ENCODE results near the gene TMEM92.
"Not testable (repeated sequence)": the region's sequence is repeated elsewhere in the genome, so short reads cannot be mapped to it uniquely, and the experiment has no call there.

Gene TMEM92

GRCh38 chr17:50276588-50277356, 2.5 kb downstream of the TMEM92 start:
- no peak for DNase-seq

- DNase-seq = no peak
Measured at GRCh38 chr17:50277357-50277754, 3.1 kb downstream of the TMEM92 start.

GRCh38 chr17:50278526-50279180, 4.4 kb downstream of the TMEM92 start:
- no peak for DNase-seq

- DNase-seq = no peak
Measured at GRCh38 chr17:50279181-50279526, 4.9 kb downstream of the TMEM92 start.

- DNase-seq = no peak
Measured at GRCh38 chr17:50279639-50280038, 5.4 kb downstream of the TMEM92 start.

- no peak for DNase-seq
Measured at GRCh38 chr17:50280068-50280467, 5.8 kb downstream of the TMEM92 start.

GRCh38 chr17:50280801-50281441, 6.7 kb downstream of the TMEM92 start:
- no peak for DNase-seq

- DNase-seq = no peak
Measured at GRCh38 chr17:50281739-50282401, 7.6 kb downstream of the TMEM92 start.

GRCh38 chr17:50283246-50283645, 9.0 kb downstream of the TMEM92 start:
- no peak for DNase-seq

GRCh38 chr17:50283714-50284113, 9.4 kb downstream of the TMEM92 start:
- no peak for DNase-seq

GRCh38 chr17:50285941-50286340, 11.7 kb downstream of the TMEM92 start:
- no peak for DNase-seq

GRCh38 chr17:50287302-50287701, 13.0 kb downstream of the TMEM92 start:
- DNase-seq = not testable (repeated sequence)

GRCh38 chr17:50288306-50288705, 14.0 kb downstream of the TMEM92 start:
- no peak for DNase-seq

GRCh38 chr17:50289278-50289677, 15.0 kb downstream of the TMEM92 start:
- DNase-seq = no peak

- DNase-seq = peak; percentile 47
Measured at GRCh38 chr17:50289991-50290702, 15.9 kb downstream of the TMEM92 start.

GRCh38 chr17:50290933-50291332, 16.7 kb downstream of the TMEM92 start:
- DNase-seq = no peak

- DNase-seq = no peak
Measured at GRCh38 chr17:50292465-50292864, 18.2 kb downstream of the TMEM92 start.

GRCh38 chr17:50295021-50295420, 20.8 kb downstream of the TMEM92 start:
- DNase-seq = no peak

- peak; percentile 79 for DNase-seq
Measured at GRCh38 chr17:50297407-50297865, 23.2 kb downstream of the TMEM92 start.

GRCh38 chr17:50298018-50298417, 23.8 kb downstream of the TMEM92 start:
- DNase-seq = no peak

GRCh38 chr17:50299776-50300175, 25.5 kb downstream of the TMEM92 start:
- no peak for DNase-seq

GRCh38 chr17:50300824-50301223, 26.6 kb downstream of the TMEM92 start:
- not testable (repeated sequence) for DNase-seq
